NCI-H2081 (cell line): Measurements from ENCODE around the gene TEX51.

Experiments used
- DNase-seq, 2 experiments: peaks; one replicate each; lab custom pipeline; 2025; lab: John Stamatoyannopoulos, UW

TEX51 gene

DNA sequence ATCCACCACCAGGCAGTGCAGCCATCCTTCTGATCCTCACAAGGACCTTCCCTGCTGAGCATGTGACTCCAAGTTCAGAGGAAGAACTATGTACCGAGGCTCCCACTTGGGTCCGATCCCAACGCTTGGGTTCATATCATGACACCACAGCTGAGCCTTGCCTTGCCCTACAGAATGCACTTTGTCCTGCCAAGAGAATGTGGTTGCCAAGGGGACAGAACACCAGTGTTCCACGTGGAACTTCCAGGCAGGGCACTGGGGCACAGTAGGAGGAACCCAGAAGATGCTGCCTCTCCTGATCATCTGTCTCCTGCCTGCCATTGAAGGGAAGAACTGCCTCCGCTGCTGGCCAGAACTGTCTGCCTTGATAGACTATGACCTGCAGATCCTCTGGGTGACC is at the start of gene TEX51:
Gene TEX51, plus strand, starts transcription at position 255 of the 400 bp plus-strand sequence. Its CDS starts 29 bp downstream, at position 284.
- no peak for DNase-seq

DNA sequence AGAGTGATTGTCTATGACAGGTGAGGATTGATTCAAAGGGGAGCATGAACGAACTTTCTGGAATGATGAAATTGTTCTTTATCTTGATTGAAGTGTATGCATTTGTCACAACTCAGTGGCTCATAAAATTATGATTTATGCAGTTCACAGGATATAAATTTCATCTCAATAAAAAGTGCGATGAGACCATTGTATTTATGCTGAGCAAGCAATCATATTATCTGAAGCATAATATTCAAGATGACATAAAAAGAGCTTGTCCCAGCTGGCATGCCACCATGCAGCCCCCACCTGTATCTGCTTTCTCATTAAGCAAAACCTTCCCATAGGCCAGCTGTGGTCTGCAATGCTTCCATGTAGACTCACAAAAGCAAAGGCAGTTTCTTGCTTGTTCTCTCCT is 49.6 kb upstream of the TEX51 start:
- DNase-seq = no peak

DNA sequence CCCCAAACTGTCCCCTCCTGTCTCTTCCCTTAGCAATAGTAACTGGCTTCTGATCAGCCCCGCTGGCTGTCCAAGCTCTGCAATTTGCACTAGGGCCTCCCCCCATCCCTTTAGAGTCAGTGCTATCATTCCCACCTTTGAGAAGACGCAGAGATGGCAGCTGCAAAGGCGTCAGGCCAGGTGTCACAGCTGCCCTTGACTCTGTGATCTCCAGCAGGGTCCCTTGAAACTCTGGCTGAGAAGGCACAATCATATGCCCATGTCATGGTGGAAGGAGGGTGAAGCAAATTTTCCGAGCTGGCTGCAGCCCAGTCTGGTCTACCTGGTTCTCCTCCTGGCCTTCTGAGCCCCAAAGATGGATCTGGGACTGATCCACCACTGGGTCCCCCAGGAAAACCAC is 49.2 kb upstream of the TEX51 start:
- no peak for DNase-seq

DNA sequence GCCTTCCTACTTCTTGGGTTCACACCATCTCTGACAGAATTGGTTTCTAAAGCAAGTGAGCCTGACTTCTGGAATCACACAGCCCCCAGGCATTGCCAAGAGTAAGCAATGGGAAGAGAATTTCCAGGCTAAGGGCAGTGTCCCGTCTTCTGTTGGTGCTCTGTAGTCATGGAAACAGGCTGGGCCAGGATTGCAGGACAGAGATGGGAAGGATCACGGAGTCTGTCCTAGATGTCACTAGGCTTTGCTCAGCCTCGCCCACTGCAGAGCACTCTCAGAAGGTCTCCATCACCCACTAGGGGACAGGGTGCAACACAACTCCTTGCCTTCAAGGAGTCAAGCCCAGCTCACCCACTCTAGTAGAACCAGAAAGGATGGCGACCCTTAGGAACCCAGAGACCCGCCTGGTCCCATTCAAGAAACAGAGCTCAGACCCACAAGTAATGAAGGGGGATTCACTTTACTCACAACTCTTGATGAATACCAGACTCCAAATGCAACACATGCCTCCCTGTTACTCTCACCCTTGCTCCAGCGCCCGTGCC is 48.6 kb upstream of the TEX51 start:
- no peak for DNase-seq

DNA sequence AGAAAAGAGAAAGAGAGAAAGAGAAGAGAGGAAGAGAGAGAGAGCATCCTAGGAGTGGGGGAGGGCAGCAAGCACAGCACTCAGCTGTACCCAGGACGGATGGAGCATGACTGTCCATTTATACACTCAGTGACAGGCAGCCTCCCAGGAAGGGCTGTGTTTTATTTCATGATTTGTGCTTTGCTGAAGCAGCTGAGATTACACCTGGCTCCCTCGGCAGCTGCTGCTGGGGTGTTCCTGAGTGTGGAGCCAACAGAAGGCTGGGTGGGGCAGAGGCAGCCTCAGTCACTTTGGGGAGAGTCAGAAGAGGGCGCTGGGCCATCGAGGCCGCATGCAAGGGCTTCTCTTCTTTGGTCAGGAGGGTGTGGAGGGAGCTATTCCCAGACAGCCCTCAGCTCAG is 47.8 kb upstream of the TEX51 start:
- peak in 1 of 2 experiments; percentile 27 for DNase-seq

DNA sequence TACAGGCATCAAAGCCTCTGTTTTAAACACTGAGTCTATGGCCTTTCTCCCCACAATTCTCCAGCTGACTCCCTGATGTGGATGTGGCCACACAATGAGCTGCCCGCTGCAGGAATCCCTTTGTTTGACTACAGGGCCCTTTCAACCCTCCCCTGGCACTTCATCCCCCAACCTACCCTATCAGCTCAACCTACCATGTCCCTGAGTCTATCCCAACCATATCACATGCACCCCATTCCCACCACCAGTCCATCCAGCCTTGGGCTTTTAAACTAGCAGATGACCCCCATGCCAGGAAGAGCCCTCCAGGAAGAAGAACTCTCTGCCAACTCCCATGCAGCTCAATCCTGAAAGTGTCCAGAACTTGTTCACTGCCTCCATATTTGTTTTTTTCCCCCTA is 46.9 kb upstream of the TEX51 start:
- DNase-seq = no peak

DNA sequence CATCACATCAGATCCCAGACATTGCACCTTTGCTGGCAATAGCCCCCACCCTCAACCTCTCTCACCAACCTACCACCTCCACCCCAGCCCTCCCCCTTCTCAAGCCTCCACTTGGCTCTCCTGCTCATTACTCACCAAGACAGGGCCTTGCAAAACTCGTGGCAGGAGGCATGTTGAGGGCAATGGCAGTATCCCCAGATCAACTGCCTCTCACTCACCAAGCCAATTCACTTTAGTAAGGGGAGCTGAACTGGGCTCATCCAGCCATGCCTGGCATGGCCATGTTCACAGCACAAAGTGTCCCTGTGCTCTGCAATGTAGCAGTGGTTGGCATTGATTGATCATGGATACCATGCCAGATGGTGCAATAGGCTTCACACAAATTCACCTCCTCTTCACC is 46.3 kb upstream of the TEX51 start:
- DNase-seq = no peak

DNA sequence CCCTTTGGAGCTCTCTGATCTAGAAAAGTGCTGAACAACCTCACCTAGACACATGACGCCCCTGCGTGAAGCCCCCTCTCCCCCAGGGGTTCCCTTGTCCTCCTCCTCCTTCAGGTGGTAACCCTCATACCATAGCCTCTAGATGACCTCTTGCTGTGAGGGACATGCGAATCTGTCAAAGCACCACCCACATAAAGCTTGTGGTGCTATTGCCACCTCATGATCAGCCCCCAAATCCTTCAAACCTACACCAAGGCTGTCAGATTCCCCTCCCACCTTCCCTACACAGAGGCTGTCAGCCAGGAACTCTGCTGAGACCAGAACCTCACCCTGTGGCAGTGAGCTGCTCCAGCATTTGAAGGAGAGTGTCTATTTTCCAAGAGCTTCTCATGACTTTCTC is 43.1 kb upstream of the TEX51 start:
- DNase-seq = no peak

DNA sequence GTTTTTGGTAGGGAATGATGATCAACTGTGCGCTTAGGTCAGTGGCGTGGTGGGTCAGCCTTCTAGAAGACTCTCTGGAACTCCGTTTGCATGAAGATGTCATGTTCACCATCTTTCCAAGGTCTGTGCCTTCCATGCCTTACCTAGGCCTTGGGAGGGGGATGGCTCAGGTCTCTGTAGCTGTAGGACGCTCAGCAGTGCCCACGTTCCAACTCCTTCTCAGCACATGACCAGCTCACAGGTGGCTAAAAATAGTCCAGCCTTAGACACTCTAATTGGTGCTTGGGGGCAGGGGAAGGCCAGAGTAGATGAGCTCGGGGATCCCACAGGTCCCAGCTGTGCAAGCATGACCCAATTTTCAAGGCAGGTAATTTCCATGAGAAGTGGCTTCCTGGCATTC is 42.3 kb upstream of the TEX51 start:
- no peak for DNase-seq

DNA sequence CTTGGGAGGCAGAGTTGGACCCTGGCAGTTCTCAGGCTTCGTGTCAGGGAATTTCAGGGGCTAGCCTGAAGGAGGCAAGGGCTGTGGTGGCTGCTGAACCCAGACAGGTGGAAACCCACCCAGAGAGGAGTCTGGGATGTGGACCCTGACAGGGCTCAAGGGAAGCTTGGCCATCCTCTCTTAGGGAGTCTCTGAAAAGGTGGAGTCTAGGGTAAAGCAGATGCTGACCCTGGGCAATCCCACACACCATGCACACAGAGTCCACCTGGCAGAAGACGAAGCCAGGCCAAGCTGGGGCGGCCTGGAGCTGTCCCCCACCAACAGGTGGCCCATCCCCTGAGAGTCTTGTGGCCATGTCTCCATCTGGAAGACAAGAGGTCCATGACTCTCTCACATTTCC is 41.2 kb upstream of the TEX51 start:
- DNase-seq = no peak

DNA sequence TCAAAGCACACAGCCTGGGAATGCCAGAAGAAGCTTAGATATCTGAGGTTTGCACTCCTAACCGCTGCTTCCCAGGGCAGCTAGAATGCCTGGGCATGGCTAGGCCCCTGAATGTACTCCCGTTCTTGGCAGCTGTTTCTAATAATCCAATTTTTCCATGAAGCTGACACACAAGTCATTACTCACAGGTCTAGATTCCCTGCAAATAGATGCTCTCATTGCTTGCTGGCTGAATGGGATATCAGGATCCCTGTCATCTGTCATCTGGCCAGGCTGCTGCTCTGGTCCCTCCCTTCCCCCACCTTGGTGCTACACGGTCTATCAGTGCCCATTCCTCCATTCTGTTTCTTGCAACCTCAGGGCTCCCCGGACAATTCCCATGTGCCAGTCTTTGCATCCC is 40.7 kb upstream of the TEX51 start:
- no peak for DNase-seq

DNA sequence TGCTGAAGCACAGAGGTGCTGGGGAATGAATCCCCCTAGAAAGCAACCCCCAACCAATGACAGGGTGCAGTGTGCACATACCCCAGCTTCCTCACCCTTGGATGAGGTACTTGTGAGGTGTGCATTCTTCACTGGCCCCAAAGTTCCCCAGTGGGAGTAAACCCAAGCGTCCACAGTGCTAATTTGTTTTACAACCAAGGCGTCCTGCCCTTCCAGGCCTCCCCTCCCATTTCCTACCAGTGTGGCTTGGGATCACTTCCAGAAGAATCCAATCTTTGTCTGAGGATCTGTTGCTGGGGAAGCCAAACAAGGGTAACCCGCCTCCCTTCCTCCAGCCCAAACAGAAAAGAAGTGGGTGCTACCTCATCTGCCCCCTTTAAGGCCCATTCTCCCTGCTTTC is 40.3 kb upstream of the TEX51 start:
- no peak for DNase-seq

DNA sequence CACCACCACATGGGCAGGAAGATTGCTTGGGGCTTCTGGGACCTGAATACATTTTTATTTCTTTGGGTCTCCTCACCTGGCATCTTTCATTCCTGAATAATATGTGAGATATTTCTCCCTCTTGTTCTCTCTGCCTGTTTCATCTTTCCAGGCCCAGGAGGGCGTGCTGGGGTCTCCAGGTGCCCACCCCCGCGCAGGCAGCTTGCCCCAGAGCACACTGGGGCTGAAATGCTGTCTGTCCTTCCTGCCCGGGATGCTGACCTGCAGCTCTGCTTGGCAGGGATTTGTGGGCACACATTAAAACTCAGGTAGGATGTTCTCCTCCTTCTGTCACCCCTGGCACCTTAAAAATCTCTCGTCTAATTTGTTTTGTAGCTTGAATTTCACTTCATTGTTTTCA is 39.7 kb upstream of the TEX51 start:
- DNase-seq = no peak

DNA sequence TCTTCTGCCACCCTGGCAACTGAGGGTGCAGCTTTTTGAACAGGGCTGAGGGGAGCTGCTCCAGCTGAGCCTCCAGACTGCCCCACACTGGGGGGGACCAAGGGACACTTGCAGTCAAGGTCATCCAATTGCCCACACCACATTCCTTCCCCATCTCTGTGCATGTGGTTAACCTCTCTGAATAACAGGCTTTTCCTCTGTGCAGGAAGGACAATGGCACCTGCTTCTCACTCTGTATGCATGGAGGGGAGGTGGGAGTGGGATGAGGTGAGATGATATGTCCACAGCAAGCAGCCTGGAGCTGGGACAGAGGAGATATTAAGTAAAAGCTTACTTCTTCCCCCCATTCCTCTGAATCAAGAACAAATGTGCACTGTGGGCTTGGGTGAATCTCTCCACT is 39.1 kb upstream of the TEX51 start:
- no peak for DNase-seq

DNA sequence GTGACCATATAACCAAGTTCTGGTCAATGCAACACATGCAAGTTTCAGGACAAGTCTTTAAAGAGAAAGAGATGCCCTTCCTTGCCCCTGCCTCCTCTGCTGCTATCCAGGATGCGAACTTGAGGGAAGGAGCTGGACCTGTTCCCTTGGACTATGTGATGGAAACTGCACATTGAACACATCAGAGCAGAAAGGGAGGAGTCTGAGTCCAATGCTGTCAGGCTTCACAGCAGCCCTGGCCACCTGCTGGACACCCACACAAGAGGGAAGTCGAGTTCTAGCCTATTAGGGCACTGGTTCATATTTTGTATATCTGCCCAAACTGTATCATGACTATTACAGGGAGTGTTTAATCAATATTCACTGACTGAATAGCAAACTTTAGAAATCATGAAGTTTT is 38.3 kb upstream of the TEX51 start:
- DNase-seq = no peak

DNA sequence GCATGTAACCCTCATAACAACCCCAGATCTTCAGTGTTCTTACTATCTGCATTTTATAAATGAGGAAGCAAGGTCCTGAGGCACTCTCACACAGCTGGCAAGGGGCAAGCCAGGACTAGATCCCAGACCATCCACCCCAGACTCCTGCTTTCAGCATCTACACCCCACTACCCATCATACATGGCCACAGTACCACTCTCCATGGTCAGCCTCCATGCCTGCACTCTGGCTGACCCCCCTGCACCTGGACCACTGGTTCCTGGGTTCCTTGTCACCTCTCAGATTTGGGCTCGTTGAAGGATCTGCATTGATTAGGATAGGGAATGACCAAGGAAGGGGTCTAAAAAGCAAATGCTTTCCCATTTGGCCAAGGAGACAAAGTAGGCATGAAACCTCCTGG is 36.0 kb upstream of the TEX51 start:
- DNase-seq = no peak

DNA sequence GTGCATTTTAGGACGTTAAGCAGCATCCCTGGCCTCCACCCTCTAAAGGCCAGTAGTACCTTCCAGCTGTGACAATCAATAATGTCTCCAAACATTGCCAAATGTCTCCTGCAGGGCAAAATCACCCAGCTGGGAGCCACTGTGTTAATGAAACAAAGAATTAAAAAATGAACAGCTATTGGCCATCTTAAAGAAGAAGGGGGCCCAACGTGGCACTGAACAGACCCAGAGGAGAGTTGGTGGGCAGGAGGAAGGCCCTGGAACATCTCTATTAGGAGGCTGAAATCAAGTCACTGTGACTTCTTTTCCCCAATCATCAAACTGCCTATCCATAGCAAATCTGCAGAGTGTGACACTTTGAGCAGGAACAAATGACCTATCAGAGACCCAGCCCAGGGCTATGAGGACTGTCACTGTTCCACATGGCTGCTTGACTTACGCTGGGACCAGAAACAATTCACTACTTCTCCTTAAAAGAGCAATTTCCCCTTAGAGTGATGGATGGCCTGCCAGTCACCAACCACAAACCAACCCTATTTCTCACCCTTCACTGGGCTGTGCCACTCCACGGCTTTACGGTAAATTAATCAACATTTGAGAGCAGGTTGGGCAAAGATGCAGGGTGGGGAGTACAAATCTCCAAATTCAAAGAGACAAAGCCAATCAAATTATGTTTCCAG is 35.2 kb upstream of the TEX51 start:
- DNase-seq = no peak

DNA sequence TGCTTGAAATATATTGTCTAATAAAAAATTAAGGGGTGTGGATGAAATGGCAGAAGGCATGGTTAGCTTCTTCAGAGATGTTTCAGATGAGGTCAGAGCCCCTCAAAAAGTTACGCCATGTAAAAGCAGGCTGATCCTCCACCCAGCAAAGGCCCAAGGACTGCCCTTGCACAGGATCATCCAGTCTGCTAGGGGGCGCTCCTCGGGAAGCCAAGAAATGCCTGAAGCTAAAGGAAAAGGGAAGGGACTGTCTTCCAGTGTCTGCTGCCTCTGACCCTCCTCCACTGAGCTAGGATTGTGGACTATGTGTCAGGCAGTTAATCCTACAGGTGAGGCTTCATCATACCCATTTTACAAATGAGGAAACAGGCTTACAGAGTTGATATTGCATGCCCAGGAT is 33.8 kb upstream of the TEX51 start:
- no peak for DNase-seq

DNA sequence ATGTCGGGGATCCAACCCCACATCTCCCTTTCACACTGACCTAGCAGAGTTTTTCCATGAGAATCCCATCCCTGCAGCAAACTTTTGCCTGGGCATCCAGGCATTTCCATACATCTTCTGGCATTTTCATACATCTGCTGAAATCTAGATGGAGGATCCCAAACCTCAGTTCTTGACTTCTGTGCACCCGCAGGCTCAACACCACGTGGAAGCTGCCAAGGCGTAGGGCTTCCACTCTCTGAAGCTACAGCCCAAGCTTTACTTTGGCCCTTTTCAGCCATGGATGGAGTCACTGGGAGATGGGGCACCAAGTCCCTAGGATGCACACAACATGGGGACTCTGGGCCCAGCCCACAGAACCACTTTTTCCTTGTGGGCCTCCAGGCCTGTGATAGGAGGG is 32.2 kb upstream of the TEX51 start:
- no peak for DNase-seq

DNA sequence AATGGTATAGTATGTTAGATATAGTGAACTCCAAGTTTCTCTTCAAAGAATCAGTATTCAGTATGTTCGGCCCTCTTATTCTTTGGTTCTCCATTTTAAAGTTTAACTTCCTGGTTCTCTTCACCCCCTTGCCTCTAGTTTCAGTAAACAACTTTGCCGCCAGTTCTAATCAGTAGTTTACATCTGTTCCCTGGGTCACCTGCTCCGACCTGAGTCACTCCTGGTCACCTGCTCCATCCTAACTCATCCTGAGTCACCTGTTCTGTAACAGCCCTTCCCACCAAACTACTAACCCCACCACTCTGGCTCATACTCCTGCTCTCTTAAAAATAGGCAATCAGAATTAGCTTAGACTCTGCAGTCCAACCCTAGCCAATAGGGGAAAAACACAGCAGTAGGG is 23.7 kb upstream of the TEX51 start:
- DNase-seq = no peak

DNA sequence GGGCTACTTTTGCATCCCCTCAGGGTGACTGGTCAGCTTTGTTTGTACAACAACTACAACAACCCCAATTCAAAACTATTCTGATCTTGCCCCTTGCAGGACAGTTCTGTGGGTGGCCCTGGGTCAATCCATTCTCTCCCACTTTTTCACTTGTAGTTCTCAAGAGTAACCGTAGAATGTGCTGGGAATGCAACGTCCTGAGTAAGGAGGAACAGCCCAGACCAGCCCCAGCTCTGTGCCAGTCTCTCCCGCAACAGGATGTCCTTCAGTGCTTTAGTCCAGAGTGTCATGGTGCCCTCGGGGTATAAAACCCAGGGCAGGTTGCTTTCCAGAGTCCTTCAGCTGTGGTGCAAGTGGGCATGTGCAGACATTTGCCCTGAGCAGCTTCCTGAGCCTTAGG is 22.1 kb upstream of the TEX51 start:
- DNase-seq = no peak

DNA sequence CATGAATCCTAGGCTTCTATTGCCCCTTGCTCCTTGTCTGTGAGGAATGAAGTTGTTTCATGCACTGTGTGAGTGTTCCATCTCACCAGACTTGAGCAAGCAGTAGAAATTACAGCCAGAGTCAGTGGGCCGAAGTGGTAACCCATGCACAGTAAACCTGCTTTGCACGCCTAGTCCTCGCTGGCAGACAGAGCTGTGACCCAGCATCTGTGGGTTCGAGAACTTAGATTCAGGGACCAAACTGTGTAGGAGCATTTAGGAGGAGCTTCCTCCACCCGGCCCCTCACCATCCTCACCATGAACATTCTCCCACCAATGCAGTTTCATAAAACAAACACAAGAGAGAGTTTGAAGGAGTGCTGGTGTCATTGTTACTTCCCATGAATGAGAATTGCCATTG is 21.6 kb upstream of the TEX51 start:
- no peak for DNase-seq

DNA sequence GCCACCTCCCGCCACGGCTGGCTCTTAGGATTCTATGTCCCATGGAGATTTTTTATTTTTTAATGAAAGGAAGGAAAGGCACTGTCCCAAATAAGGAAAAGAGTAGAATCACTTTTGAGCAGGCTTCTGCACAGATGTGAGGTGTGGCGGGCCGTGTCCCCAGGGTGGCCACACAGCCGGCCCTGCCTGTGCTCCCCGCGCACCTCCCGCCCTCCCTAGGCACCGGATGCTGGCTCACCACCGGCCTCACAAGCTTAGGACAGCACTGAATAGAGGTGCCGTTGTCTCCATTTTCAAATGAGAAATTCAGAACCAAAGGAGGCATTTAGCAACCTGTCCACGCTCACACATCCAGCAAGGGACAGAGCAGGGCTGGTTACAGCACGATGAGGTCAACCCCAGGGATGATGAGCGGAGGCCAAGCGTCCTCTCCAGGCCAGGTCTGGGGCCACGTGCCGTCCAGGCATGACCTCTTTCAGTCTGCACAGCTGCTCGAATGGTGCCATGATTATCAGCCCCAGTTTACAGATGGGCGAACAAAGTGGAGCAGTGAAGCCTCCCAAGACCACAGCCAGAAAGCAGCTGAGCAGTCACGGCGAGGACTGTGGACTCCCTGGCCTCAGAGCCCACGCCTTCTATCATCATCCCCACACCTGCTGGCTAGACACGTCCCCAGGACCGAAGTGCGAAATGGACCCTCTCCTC is 20.7 kb upstream of the TEX51 start:
- DNase-seq = no peak

DNA sequence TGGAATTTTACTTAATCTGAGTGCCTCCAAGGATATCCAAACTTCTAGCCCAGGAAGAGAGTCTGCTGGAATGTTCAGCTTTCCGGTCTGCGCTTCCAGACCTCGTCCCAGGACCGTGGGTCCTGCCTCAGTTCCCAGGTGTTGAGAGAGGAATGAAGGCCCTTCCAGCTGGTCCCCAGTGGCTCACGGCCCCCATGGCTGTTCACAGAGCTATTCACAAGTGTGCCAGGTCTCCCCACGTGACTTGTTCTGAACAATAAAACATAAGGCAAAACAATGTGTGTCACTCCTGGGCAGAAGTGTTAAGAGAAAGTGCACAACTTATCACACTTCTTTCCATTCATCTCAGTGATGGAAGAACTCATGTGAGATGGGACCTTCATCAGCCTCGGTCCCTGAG is 20.1 kb upstream of the TEX51 start:
- DNase-seq = no peak
